ENCODE data around the gene SLC47A2.
"Not testable (repeated sequence)": the region's sequence is repeated elsewhere in the genome, so short reads cannot be mapped to it uniquely, and the experiment has no call there.

The SLC47A2 gene, protein sequence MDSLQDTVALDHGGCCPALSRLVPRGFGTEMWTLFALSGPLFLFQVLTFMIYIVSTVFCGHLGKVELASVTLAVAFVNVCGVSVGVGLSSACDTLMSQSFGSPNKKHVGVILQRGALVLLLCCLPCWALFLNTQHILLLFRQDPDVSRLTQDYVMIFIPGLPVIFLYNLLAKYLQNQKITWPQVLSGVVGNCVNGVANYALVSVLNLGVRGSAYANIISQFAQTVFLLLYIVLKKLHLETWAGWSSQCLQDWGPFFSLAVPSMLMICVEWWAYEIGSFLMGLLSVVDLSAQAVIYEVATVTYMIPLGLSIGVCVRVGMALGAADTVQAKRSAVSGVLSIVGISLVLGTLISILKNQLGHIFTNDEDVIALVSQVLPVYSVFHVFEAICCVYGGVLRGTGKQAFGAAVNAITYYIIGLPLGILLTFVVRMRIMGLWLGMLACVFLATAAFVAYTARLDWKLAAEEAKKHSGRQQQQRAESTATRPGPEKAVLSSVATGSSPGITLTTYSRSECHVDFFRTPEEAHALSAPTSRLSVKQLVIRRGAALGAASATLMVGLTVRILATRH

GRCh38 chr17:19716108-19717030, at the start of gene SLC47A2:
SLC47A2 (minus strand) TSS chr17:19716584; CDS start chr17:19716555, 29 bp downstream.
- no peak for FAIRE-seq

DNA sequence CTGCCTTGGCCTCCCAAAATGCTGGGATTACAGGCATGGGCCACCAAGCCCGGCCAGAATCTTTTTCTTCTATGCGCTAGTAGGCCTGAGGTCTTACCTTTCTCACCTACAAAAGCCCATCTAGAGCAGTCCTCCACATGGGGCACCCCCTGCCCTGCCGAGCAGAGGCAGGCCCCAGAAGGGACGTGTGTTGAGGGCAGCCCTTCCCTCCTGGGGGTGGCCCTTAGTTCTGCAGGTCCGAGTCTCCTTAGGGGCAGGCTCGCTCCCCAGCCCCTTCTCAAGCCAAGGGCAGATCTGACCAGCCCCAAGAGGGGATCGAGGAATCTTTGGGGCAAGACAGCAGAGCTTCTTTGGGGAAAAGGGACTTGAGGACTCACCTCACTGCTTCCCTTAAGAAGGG, 49.6 kb upstream of the SLC47A2 start:
- FAIRE-seq: no peak

GRCh38 chr17:19763991-19764390, 47.6 kb upstream of the SLC47A2 start:
- not testable (repeated sequence) for FAIRE-seq

DNA sequence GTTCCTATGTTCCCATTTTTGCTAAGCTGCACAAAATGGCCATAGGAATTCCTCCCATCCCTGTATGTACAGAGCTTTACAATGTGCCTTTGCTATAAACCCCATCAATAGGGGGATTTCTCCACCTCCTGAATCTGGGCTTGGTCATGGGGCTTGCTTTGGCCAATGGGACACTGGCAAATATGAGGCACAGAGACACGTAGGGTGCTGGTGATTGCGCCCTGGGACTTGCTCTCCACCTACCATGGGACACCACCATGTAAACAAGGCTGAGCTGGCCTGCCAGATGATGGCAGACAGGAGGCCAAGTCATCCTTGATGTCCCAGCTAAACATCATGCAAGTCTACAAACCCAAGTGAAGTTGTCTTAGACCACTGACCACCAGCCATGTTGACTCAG, 47.0 kb upstream of the SLC47A2 start:
- no peak for FAIRE-seq

GRCh38 chr17:19762515-19762961, 46.2 kb upstream of the SLC47A2 start:
- FAIRE-seq: no peak

- FAIRE-seq: no peak
These were observed 44.4 kb upstream of the SLC47A2 start for GRCh38 chr17:19760746-19761145.

DNA sequence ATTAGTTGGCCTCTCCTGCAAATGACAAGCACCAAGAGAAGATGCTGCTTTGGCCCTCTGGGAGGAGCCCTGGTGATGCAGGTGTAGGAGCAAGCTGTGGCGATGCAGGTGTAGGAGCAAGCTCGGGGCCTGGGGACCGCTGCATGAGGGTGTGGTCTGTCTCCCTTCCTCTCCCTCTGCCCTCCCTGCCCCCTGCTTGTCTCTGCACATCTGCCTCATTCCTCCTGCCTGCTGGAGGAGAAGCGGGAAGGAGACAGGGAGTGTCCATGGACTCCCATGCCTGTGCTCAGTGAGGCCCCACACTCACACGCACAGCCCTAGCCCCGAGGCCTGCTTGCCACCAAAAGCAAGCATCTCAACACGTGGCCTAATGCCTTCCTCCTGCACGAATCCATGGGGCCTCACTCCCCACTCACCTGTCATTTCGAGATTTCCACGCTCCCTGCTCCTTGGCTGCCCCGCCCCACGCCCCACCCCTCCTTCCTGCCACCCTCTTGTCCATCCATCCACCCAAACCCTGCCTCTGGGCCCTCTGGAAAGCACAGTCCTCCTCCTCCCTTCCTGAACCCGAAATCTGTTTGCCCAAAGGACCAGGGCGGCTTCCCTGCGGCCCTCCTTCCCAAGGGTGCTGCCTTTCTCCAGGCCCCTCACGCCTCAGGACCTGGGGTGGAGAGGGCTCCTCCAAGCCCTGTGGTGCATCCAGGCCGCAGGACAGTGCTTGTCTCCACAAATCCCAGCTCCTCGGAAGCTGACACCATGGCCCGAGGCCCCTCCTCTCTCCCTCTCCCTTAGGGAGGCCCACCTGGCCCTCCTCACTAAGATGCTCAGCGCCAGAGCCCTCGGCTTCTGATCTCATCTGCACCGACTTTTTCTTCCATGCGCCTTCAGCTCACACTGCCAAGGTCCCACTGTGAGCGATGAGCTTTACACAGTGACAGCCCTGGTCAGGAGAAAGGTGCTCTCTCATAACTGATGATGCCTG, 43.5 kb upstream of the SLC47A2 start:
- no peak for FAIRE-seq

GRCh38 chr17:19757536-19758180, 41.3 kb upstream of the SLC47A2 start:
- FAIRE-seq: no peak

GRCh38 chr17:19756546-19756945, 40.2 kb upstream of the SLC47A2 start:
- no peak for FAIRE-seq

DNA sequence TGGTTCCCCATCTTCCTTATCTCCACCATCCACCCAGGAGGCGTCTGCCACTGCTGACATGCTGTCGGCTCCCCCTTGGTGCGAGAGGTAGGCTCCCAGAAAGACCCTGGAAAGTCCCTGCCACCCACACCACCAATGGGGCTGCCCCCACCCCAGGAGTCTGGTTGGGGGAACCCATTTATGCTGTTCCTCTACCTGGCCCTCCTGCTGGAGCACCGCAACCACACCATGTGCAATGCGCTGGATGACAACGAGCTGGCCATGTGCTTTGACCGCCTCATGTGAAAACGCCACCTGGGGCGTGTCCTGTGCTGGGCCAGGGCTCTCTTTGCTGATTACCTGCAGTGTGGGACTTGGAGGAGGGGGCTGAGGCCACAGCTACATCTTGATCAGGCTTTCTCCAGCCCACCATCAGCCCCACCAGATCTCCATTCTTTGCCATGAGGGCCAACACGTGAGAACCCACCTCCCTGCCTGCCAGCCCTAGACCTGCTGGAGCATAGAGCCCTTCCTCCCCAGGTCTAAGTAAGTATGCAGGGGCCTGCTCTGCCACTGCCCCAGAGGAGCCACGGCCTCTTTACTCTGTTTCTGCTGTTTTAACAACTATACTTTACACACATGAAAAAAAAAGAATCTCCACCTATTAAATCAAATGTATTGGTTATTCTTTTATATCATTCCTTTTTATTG, 39.6 kb upstream of the SLC47A2 start:
- no peak for FAIRE-seq

DNA sequence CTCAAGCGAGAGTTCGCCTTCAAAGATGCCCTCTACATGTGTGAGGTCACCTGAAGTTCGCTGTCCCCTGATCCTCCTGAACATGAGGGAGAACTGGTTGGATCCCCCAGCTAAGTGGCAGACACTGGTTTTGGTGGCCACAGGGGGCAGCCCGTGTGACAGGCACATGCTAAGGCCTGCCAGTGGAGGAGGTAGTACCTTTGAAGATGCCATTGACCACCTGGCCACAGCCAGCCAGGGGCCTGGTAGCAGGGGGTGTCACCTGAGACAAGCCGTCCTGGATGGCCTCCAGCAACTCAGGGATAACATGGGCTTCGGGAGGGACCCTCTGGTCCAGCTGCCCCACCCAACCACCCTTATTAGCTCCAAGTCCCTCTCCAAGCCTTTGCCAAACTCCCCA, 39.0 kb upstream of the SLC47A2 start:
- no peak for FAIRE-seq

DNA sequence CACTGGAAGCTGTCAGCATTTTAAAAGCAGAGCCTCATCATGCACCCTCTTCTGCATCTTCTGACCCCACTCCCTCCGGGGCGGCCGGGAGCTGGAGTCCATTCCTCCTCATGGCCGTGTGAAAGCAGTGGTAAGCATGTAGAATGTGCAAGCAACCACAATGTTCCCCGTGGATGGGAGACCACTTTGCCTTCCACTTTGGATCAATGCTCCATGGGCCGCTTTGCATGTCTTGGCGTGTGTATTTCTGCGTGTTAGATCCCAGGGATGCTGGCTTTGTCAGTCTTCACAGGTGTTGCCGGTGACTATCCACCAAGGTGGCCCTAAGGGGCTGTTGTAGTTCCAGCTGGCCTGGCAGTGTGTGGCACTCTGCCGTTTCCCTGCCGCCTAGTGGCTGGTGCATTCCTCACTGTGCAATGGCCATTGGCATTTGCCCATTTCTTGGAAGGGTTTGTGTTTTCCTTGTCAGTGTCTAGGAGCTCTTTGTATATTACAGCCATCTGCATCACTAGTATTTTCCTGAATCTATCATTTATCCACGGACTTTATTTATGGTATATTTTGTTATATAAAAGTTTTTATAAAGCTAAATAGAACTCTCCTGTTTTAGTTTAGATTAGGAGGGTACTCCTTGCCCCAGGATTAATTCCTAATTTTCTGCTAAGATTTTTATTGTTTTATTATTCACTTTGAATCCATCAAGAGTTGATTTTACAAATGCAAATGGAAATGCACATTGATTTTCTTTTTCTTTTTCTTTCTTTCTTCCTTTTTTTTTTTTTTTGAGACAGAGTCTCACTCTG, 37.5 kb upstream of the SLC47A2 start:
- FAIRE-seq: no peak

GRCh38 chr17:19753051-19753509, 36.7 kb upstream of the SLC47A2 start:
- FAIRE-seq: no peak

DNA sequence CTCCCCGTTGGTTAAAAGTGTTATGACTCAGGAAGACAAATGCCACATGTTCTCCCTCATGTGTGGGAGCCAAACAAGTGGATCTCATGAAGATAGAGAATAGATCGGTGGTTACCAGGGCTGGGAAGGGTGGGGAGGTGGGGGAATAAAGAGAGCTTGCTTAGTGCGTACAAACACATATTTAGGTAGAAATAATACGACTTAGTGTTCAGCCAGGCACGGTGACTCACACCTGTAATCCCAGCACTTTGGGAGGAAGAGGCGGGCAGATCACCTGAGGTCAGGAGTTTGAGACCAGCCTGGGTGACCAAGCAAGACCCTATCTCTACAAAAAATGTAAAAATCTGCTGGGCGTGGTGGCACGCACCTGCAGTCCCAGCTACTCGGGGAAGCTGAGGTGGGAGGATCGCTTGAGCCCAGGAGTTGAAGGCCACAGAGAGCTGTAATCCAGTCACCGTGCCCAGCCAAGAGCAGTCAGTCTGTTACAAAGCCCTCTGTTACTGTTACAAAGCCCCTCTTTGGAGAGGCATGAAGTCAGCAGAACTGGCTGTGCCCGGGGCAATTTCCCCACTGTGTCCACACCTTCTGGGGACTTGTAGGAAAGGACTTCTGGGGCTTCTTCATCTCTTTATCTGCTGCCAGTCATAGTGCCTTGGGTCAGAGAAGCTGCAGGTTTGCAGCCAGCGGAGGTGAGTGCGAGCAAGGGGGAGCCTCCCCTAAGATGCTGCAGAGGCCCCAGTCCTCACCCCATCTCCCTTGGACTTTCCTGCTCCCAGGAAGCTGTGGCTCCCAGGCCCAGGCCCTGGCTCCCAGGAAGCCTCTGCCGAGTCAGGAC, 36.0 kb upstream of the SLC47A2 start:
- no peak for FAIRE-seq

DNA sequence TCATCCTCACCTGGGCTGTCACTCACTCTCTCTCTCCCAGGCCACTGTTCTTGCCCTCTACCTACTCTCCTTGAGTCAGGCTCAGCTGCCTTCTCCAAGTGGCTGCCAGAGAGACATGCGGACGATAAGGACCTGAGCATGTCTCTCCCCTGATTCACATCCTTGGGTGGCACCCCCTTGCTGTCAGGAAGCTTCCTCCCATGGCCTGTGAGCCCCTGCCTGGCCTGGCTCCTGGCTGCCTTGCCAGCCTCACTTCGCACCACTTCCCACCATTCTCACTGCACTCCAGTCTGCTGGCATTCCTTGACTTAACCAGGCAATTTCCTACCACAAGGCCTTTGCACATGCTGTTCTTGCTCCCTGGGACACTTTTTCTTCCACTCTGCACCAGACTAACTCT, 34.5 kb upstream of the SLC47A2 start:
- FAIRE-seq: no peak

- FAIRE-seq: no peak
These were observed 33.7 kb upstream of the SLC47A2 start for GRCh38 chr17:19750020-19750572.

- no peak for FAIRE-seq
These were observed 32.4 kb upstream of the SLC47A2 start for GRCh38 chr17:19748807-19749193.

All from colon (tissue), 2 donors.